Left lung (tissue), 10 donors: ENCODE measurements around the gene RAI1. TPM values are rescaled to one million over a fixed set of nuclear protein-coding genes. Genes with fewer than 3 reads are reported as not detected.
A peak's percentile ranks its signal among the peaks of the same experiment; 100 is the strongest.
"Not testable (repeated sequence)": the region's sequence is repeated elsewhere in the genome, so short reads cannot be mapped to it uniquely, and the experiment has no call there.

ENCODE experiments used
- ATAC-seq: fragments of 200-7000 bp; cut with Tn5 transposase; one replicate; pipeline ENCODE4 v1.9.1; 2020; ENCODE audit warnings: moderate library complexity
- DNase-seq, 4 donors: peaks; one replicate each; pipeline ENCODE4 v3.0.0-alpha.2; 2013 to 2020
- H3K27ac ChIP-seq, 2 donors: fragments of 200-600 bp; sonication (generic) in 1 of 2; one replicate each; pipeline versions ENCODE4 v1.5.0 to v1.8.0; 2020 to 2021
- H3K27me3 ChIP-seq, 2 donors: fragments of 200-600 bp; sonication (generic) in 1 of 2; one replicate each; pipeline versions ENCODE4 v1.5.0 to v1.8.0; 2020 to 2021
- H3K36me3 ChIP-seq, 2 donors: fragments of 200-600 bp; sonication (generic) in 1 of 2; one replicate each; pipeline versions ENCODE4 v1.5.0 to v1.8.0; 2020 to 2021
- H3K4me1 ChIP-seq, 2 donors: fragments of 200-600 bp; one replicate each; pipeline ENCODE4 v1.8.0; 2021
- H3K4me3 ChIP-seq, 2 donors: fragments of 200-600 bp; sonication (generic) in 1 of 2; one replicate each; pipeline versions ENCODE4 v1.5.0 to v1.8.0; 2020 to 2021; ENCODE audit warnings: mild to moderate bottlenecking in 1 of 2
- H3K9me3 ChIP-seq, 2 donors: fragments of 200-600 bp; sonication (generic) in 1 of 2; one replicate each; pipeline versions ENCODE4 v1.5.0 to v1.8.0; 2020 to 2021
- intact Hi-C, 2 donors: fragments of 100-400 bp; cut with DNase I; formaldehyde crosslinking; loops; one replicate each; pipeline versions ENCODE4 v1.11.2 to v1.14.2; 2022
- polyA plus RNA-seq, 6 donors: library from polyadenylated mRNA; unstranded; fragments of 120-200 nt; gene quantifications; one replicate each; pipeline ENCODE4 v1.2.1, GENCODE V29; 2013; ENCODE audit not compliant: insufficient read length in 6 of 6
- total RNA-seq, 2 donors: library from RNA; stranded (reverse); fragmentation: NEBNext Ultra II Directional; extraction: Animal tissue kit (Norgen Biotek cat#: 25700); gene quantifications; one replicate each; pipeline ENCODE4 v1.2.1, GENCODE V29; 2021
- TF ChIP-seq, protein P1 (sequence below), 2 donors: fragments of 200-600 bp; sonication (generic) in 1 of 2; IDR thresholded peaks; one replicate each; pipeline versions ENCODE4 v1.5.0 to v1.8.0; 2021; ENCODE audit warnings: antibody characterized with exemption in 2 of 2
- donor health status: DM: no; HTN: yes; CAD: no.
- donor health status: DM: no; HTN: no; CAD: no.

RAI1 gene
- total and polyA plus RNA-seq, 8 donors = 28.8 to 43.8 (median 34.7) TPM

DNA sequence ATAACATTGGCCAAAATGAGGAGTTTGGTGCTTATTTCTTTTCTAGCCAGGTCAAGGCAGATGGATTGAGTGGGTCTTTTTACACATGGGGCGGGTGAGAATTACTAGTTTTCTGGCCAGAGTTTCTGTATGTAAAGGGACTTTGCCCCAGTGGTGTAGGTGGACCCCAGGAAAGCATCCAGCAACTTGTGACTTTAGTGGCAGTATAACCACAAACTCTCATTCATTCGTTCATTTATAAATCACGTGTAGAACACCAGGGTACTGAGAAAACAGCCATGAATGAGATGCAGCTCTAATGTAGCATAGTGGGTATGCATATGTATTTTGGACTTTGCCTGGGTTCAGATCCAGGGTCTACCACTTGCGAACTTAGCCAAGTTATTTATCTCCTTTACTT, 8.1 kb downstream of the RAI1 start:
- Histone ChIP-seq H3K36me3 (no peaks in the 10 kb centered on the region), H3K27ac (no peak overlapping the region), H3K27me3 (no peaks in the 10 kb centered on the region), H3K9me3 (no peaks in the 10 kb centered on the region), H3K4me1 (peaks cover 61 to 83% of the 10 kb centered on the region in 2 donors), H3K4me3 (no peak overlapping the region)
- ATAC-seq (no peak), DNase-seq (no peak)
- TF ChIP-seq, protein P1, sequence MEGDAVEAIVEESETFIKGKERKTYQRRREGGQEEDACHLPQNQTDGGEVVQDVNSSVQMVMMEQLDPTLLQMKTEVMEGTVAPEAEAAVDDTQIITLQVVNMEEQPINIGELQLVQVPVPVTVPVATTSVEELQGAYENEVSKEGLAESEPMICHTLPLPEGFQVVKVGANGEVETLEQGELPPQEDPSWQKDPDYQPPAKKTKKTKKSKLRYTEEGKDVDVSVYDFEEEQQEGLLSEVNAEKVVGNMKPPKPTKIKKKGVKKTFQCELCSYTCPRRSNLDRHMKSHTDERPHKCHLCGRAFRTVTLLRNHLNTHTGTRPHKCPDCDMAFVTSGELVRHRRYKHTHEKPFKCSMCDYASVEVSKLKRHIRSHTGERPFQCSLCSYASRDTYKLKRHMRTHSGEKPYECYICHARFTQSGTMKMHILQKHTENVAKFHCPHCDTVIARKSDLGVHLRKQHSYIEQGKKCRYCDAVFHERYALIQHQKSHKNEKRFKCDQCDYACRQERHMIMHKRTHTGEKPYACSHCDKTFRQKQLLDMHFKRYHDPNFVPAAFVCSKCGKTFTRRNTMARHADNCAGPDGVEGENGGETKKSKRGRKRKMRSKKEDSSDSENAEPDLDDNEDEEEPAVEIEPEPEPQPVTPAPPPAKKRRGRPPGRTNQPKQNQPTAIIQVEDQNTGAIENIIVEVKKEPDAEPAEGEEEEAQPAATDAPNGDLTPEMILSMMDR (IDR thresholded peaks at IDR 0.05) = no peak
- intact Hi-C loops = loop anchor here in 1 of 2 donors (5.0 to 10.0 kb wide), 2 partner anchors 88 to 175 kb away; no protein-coding TSS in a partner anchor

DNA sequence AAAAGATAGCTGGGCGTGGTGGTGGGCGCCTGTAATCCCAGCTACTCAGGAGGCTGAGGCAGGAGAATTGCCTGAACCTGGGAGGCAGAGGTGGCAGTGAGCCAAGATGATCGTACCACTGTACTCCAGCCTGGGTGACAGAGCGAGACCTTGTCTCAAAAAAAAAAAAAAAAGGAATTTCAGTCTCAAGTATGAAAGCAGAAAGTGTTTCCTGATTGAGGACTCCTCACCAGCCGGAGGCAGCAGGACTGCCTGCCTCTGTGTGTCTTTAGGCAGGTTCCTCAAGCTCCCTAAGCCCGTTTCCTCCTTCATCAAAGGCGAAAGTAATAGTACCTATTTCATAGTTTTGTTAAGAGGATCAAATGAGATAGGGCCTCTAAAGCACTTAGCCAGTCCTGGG, 9.0 kb downstream of the RAI1 start:
- intact Hi-C loops, H3K27me3 ChIP-seq, H3K36me3 ChIP-seq, DNase-seq, H3K4me3 ChIP-seq, H3K9me3 ChIP-seq, ATAC-seq: not testable (repeated sequence)
- H3K27ac ChIP-seq = peak overlapping the region; percentile 15 to 34
- peaks cover 56 to 79% of the 10 kb centered on the region in 2 donors for H3K4me1 ChIP-seq

DNA sequence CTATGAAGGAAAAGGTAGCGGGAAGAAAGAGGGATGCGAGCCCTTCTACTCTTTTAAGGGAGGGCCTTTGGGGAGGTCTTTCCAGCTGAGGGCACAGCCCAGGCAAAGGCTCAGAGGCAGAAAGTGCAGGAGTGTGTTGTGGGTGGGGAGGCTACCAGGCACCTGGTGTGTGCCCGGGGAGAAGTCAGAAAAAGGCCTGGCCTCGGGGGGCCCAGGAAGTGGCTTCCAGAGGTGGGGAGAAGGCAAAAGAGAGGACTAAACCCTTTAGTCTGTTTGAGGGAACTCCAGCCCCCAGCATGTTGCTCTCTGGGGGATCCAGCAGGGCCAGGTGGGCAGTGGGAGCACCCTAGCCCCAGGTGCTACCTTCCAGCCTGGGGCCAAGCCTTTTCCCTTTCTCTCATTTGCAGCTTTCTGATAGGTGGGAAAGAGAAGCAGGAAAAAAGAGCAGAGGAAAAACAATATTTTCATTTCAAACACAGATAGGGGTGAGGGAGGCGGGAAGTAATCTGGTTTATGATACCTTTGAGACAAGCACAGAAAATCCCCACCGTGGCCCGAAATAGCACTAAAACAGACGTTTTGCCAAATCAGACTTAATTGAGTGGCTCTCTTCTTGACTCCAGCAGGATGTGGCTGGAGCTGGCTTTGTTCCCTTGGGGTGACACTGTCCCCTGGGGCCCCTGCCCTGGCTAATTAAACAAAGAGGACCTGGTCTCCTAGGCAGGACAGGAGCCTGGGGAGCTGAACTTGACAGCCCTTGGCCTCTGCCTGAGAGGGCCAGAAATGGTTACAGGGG, 10.4 kb downstream of the RAI1 start:
- intact Hi-C loops = no loop called here
- peak; percentile 6 for ATAC-seq

DNA sequence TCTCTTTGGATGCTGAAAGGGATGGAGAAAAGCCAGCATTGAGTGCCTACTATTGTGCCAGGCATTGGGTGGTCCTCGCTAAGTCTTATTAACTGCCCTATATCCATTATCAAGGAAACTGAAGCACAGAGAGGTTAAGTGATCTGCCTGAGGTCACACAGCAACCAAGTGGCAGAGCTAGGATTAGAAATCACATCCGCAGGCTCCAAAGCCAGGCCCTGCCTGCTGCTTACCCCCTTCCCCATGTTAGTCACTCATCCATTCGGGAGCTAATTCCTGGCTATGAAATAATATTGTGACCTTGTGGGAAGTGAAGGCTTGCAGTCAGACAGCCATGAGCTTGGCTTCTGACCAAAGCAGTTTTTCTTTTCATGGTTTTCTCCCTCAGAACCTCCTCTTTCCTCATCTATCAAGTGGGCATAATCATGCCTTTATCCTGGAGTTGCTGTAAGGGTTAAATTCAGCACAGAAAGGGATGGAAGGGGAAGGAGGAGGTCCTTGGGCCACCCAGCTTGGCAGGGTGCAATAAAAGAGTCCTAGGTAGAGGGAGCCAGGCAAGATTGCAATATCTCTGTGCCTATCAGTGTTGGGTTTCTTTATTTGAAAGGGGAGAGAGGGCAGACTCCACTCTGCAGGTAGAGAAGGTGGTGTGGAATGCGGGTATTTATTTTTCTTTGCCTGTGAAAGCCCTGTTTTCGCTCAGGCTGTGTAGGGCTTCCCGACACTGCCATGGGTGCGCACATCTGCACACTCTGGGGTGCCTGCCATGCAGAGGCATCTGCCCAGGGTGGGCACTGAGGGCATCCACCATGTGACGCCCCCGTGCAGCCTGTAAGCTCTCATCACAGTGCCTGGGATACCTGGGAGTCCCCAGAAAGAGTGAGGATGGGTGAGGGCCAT, 11.3 kb downstream of the RAI1 start:
- Histone ChIP-seq H3K27me3 (no peaks in the 10 kb centered on the region), H3K36me3 (no peaks in the 10 kb centered on the region), H3K4me1 (peaks cover 47 to 74% of the 10 kb centered on the region in 2 donors), H3K4me3 (no peak overlapping the region), H3K27ac (peak overlapping the region; percentile 96 to 98), H3K9me3 (no peaks in the 10 kb centered on the region)
- intact Hi-C loops = no loop called here
- DNase-seq (no peak), ATAC-seq (no peak)
- TF ChIP-seq, protein P1 (IDR thresholded peaks at IDR 0.05) = no peak

More for the DNA sequence above, 10.4 kb downstream of the RAI1 start:
- peak in 2 of 4 donors; percentile 51 to 52 for DNase-seq
- Histone ChIP-seq H3K4me3 (no peak overlapping the region), H3K36me3 (no peaks in the 10 kb centered on the region), H3K27ac (peak overlapping the region; percentile 96 to 98), H3K4me1 (peaks cover 52 to 77% of the 10 kb centered on the region in 2 donors), H3K27me3 (no peaks in the 10 kb centered on the region), H3K9me3 (no peaks in the 10 kb centered on the region)
- TF ChIP-seq, protein P1 (IDR thresholded peaks at IDR 0.05) = no peak

DNA sequence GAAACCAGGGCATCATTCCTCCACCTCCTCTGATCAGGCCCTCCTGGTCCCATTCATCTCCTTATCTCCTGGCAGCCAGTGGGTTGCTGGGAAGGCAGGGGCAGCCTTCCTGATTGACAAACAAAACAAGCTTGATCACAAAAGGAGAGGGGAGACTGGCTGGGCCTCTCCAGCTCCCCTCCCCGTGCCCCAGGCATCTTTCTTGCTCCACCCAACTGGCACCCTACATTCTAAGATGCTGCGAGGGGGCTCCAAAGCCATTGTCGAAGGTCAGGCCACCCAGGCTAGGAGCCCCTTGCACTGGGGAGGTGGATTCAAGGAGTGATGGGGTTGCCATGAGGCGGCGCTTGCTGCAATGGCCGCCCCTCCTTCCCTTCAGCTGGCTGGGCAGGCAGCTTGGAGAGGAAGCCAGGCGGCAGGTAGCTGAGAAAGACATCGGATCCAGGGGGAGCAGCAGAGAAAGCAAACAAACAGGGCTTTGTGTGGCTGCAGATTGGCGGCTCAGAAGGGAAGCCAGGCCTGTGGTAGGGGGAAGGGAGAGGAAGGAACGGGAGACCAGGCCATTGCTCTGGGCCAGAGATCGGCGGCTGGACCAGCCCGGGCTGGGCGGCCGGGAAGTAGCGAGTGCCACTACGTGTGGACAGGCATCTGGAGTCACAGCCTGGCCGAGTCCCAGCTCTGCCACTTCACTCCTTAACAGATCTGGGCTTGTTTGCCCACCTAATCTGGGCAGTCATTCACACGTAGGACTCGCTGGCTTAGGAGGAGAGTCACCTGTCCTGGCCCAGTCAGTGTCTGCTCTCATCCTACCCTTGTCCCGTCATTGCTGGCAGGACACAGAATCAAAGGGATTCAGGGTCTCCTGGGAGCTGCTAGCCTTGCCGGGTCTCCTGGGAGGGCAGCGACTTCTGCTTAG, 12.3 kb downstream of the RAI1 start:
- TF ChIP-seq, protein P1 (IDR thresholded peaks at IDR 0.05) = no peak
- Histone ChIP-seq H3K36me3 (no peaks in the 10 kb centered on the region), H3K27me3 (no peaks in the 10 kb centered on the region), H3K27ac (peak overlapping the region; percentile 96 to 98), H3K4me3 (peak overlapping the region; percentile 72 to 83), H3K4me1 (peaks cover 47 to 78% of the 10 kb centered on the region in 2 donors), H3K9me3 (no peaks in the 10 kb centered on the region)
- DNase-seq = peak; percentile 42 to 88 (median 73)
- peak; percentile 58 for ATAC-seq
- intact Hi-C loops = no loop called here
